ENCODE measurements around the gene EIF5A. TPM values are rescaled to one million over a fixed set of nuclear protein-coding genes. Genes with fewer than 3 reads are reported as not detected.

EIF5A gene
- total and polyA plus RNA-seq, 9 of the 15 experiments (the other 6 are each of a cell fraction or from before 2014, with no cell fraction given): 22.9 to 1,163 (median 772) TPM

DNA sequence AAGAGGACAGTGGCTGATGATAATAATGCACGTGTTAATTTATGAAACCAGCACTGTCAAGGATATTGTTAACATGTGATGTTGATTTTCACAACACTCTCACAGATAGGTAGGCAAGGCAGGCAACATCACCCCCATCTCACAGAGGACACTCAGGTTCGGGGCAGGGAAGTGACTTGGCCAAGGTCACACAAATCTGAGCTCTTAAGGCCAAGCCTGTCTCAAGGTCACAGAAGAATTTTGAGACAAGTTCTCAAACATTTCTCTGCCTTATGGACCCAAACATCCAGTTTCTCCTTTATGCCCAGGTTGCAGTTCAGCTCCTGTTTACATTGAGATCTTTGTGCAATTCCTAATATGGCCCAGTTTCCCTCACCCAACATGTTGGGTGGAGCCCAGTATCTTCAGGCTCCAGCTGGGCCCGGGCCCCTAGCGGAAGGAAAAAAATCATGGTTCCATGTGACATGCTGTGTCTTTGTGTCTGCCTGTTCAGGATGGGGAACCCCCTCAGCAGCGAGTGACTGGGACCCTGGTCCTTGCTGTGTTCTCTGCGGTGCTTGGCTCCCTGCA, 24.6 kb upstream of the EIF5A start (continued):
- TF ChIP-seq, protein P1, sequence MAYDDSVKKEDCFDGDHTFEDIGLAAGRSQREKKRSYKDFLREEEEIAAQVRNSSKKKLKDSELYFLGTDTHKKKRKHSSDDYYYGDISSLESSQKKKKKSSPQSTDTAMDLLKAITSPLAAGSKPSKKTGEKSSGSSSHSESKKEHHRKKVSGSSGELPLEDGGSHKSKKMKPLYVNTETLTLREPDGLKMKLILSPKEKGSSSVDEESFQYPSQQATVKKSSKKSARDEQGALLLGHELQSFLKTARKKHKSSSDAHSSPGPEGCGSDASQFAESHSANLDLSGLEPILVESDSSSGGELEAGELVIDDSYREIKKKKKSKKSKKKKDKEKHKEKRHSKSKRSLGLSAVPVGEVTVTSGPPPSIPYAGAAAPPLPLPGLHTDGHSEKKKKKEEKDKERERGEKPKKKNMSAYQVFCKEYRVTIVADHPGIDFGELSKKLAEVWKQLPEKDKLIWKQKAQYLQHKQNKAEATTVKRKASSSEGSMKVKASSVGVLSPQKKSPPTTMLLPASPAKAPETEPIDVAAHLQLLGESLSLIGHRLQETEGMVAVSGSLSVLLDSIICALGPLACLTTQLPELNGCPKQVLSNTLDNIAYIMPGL (CRISPR knock-in tag; IDR thresholded peaks at IDR 0.05): no peak
- no peak for TF ChIP-seq E2F3 (CRISPR knock-in tag; IDR thresholded peaks at IDR 0.05)
- TF ChIP-seq FOXM1 (IDR thresholded peaks at IDR 0.05; ENCODE audit: low read depth): no peak
- TF ChIP-seq FOXM1 (CRISPR knock-in tag; IDR thresholded peaks at IDR 0.05; ENCODE audit: low read depth): no peak
- peak; percentile 45; the same call in 1 of the 2 replicates for TF ChIP-seq ZNF384 (IDR thresholded peaks at IDR 0.05; ENCODE audit: low read depth, low read length)
- TF ChIP-seq, protein P2, sequence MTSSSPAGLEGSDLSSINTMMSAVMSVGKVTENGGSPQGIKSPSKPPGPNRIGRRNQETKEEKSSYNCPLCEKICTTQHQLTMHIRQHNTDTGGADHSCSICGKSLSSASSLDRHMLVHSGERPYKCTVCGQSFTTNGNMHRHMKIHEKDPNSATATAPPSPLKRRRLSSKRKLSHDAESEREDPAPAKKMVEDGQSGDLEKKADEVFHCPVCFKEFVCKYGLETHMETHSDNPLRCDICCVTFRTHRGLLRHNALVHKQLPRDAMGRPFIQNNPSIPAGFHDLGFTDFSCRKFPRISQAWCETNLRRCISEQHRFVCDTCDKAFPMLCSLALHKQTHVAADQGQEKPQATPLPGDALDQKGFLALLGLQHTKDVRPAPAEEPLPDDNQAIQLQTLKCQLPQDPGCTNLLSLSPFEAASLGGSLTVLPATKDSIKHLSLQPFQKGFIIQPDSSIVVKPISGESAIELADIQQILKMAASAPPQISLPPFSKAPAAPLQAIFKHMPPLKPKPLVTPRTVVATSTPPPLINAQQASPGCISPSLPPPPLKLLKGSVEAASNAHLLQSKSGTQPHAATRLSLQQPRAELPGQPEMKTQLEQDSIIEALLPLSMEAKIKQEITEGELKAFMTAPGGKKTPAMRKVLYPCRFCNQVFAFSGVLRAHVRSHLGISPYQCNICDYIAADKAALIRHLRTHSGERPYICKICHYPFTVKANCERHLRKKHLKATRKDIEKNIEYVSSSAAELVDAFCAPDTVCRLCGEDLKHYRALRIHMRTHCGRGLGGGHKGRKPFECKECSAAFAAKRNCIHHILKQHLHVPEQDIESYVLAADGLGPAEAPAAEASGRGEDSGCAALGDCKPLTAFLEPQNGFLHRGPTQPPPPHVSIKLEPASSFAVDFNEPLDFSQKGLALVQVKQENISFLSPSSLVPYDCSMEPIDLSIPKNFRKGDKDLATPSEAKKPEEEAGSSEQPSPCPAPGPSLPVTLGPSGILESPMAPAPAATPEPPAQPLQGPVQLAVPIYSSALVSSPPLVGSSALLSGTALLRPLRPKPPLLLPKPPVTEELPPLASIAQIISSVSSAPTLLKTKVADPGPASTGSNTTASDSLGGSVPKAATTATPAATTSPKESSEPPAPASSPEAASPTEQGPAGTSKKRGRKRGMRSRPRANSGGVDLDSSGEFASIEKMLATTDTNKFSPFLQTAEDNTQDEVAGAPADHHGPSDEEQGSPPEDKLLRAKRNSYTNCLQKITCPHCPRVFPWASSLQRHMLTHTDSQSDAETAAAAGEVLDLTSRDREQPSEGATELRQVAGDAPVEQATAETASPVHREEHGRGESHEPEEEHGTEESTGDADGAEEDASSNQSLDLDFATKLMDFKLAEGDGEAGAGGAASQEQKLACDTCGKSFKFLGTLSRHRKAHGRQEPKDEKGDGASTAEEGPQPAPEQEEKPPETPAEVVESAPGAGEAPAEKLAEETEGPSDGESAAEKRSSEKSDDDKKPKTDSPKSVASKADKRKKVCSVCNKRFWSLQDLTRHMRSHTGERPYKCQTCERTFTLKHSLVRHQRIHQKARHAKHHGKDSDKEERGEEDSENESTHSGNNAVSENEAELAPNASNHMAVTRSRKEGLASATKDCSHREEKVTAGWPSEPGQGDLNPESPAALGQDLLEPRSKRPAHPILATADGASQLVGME (CRISPR knock-in tag; IDR thresholded peaks at IDR 0.05): no peak
- TF ChIP-seq TRIM28 (IDR thresholded peaks at IDR 0.05): no peak
- TF ChIP-seq, protein P3, sequence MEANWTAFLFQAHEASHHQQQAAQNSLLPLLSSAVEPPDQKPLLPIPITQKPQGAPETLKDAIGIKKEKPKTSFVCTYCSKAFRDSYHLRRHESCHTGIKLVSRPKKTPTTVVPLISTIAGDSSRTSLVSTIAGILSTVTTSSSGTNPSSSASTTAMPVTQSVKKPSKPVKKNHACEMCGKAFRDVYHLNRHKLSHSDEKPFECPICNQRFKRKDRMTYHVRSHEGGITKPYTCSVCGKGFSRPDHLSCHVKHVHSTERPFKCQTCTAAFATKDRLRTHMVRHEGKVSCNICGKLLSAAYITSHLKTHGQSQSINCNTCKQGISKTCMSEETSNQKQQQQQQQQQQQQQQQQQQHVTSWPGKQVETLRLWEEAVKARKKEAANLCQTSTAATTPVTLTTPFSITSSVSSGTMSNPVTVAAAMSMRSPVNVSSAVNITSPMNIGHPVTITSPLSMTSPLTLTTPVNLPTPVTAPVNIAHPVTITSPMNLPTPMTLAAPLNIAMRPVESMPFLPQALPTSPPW (CRISPR knock-in tag; IDR thresholded peaks at IDR 0.05): no peak
- TF ChIP-seq ZNF121 (CRISPR knock-in tag; conservative IDR thresholded peaks at IDR 0.05): no peak
- no peak for TF ChIP-seq ZNF589 (CRISPR knock-in tag; IDR thresholded peaks at IDR 0.05; ENCODE audit: low read depth)
- peak; percentile 66 for TF ChIP-seq DACH1 (IDR thresholded peaks at IDR 0.05; ENCODE audit: partially characterized antibody)
- no peak for TF ChIP-seq WHSC1 (IDR thresholded peaks at IDR 0.05; ENCODE audit: low read length)
- TF ChIP-seq, protein P4, sequence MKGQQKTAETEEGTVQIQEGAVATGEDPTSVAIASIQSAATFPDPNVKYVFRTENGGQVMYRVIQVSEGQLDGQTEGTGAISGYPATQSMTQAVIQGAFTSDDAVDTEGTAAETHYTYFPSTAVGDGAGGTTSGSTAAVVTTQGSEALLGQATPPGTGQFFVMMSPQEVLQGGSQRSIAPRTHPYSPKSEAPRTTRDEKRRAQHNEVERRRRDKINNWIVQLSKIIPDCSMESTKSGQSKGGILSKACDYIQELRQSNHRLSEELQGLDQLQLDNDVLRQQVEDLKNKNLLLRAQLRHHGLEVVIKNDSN (CRISPR knock-in tag; IDR thresholded peaks at IDR 0.05): 0 out of 2 replicates have a peak, but pooled peaks have one; percentile 28
- no peak for TF ChIP-seq KAT8 (IDR thresholded peaks at IDR 0.05; ENCODE audit: low read depth)
- no peak for TF ChIP-seq GATA2 (CRISPR knock-in tag; IDR thresholded peaks at IDR 0.05)
- TF ChIP-seq NR2C1 (IDR thresholded peaks at IDR 0.05): no peak
- no peak for TF ChIP-seq NR2C1 (tag; IDR thresholded peaks at IDR 0.05)
- TF ChIP-seq CBFA2T3 (IDR thresholded peaks at IDR 0.05): peak; percentile 45; the same call in 1 of the 2 replicates
- TF ChIP-seq KHSRP (IDR thresholded peaks at IDR 0.05): no peak
- TF ChIP-seq SRF (CRISPR knock-in tag; IDR thresholded peaks at IDR 0.05): peak in 1 of 2 experiments; percentile 93; a peak in 2 of 4 replicates
- TF ChIP-seq TEAD2 (tag; IDR thresholded peaks at IDR 0.05): no peak
